Liver (tissue), 10 donors: ENCODE results near the gene TNNT1. TPM values are rescaled to one million over a fixed set of nuclear protein-coding genes. Genes with fewer than 3 reads are reported as not detected.

Experiments
- DNase-seq: peaks from one replicate; pipeline ENCODE4 v3.0.0-alpha.2; 2017; ENCODE audit warnings: low spot score
- H3K27ac ChIP-seq, 2 donors: one replicate each; pipeline ENCODE4 v1.7.0; 2013; ENCODE audit warnings: inconsistent platforms in 2 of 2, low read length in 2 of 2, control low read depth in 1 of 2, low read depth in 1 of 2, mild to moderate bottlenecking in 1 of 2
- H3K27me3 ChIP-seq, 4 donors: one replicate each; pipeline versions ENCODE4 v1.6.1 to v1.7.0; 2013; ENCODE audit warnings: low read length in 3 of 4, inconsistent platforms in 1 of 4, mild to moderate bottlenecking in 1 of 4, moderate library complexity in 1 of 4; ENCODE audit not compliant: control insufficient read depth in 4 of 4, insufficient read depth in 4 of 4
- H3K36me3 ChIP-seq, 4 donors: one replicate each; pipeline versions ENCODE4 v1.6.1 to v1.7.0; 2013; ENCODE audit warnings: low read length in 3 of 4, mild to moderate bottlenecking in 3 of 4, low read depth in 1 of 4, moderate library complexity in 1 of 4; ENCODE audit not compliant: control insufficient read depth in 4 of 4, insufficient read depth in 3 of 4
- H3K4me1 ChIP-seq, 4 donors: one replicate each; pipeline versions ENCODE4 v1.6.1 to v1.7.0; 2013; ENCODE audit warnings: low read length in 3 of 4, mild to moderate bottlenecking in 3 of 4, moderate library complexity in 1 of 4; ENCODE audit not compliant: control insufficient read depth in 4 of 4, insufficient read depth in 4 of 4
- H3K4me3 ChIP-seq, 3 donors: one replicate each; pipeline versions ENCODE4 v1.6.1 to v1.7.0; 2013; ENCODE audit warnings: low read length in 3 of 3, control low read depth in 1 of 3, low read depth in 1 of 3, mild to moderate bottlenecking in 1 of 3
- H3K9ac ChIP-seq, 2 donors: one replicate each; pipeline ENCODE4 v1.7.0; 2013; ENCODE audit warnings: low read length in 2 of 2, mild to moderate bottlenecking in 2 of 2, moderate library complexity in 2 of 2, control low read depth in 1 of 2, low read depth in 1 of 2
- H3K9me3 ChIP-seq, 4 donors: one replicate each; pipeline versions ENCODE4 v1.6.1 to v1.7.0; 2013; ENCODE audit warnings: low read length in 3 of 4; ENCODE audit not compliant: control insufficient read depth in 4 of 4
- CTCF ChIP-seq: fragments of 150-350 bp; IDR thresholded peaks from 2 replicates; pipeline ENCODE4 v1.5.1; 2017; ENCODE audit warnings: improper control_type of control experiment, low read depth, low read length; ENCODE audit not compliant: missing input control
- EGR1 ChIP-seq, 2 donors: IDR thresholded peaks; 2 replicates each; pipeline ENCODE4 v1.6.1; 2016 to 2018; ENCODE audit warnings: antibody characterized with exemption in 2 of 2, low read depth in 2 of 2
- FOXA1 ChIP-seq: IDR thresholded peaks from 2 replicates; pipeline ENCODE4 v1.6.1; 2016; ENCODE audit warnings: antibody characterized with exemption
- FOXA2 ChIP-seq: IDR thresholded peaks from 2 replicates; pipeline ENCODE4 v1.6.1; 2016; ENCODE audit warnings: antibody characterized with exemption
- GABPA ChIP-seq, 2 donors: IDR thresholded peaks in 1 of 2; conservative IDR thresholded peaks in 1 of 2; 2 replicates each; pipeline ENCODE4 v1.6.1; 2016; ENCODE audit warnings: antibody characterized with exemption in 2 of 2, mild to moderate bottlenecking in 1 of 2, moderate library complexity in 1 of 2
- HNF4A ChIP-seq, 2 donors: conservative IDR thresholded peaks; 2 replicates each; pipeline ENCODE4 v1.6.1; 2016; ENCODE audit warnings: antibody characterized with exemption in 2 of 2, mild to moderate bottlenecking in 2 of 2
- JUND ChIP-seq, 2 donors: IDR thresholded peaks; 2 replicates each; pipeline ENCODE4 v1.6.1; 2016; ENCODE audit warnings: antibody characterized with exemption in 2 of 2
- MAX ChIP-seq: IDR thresholded peaks from 2 replicates; pipeline ENCODE4 v1.6.1; 2016; ENCODE audit warnings: antibody characterized with exemption
- NR2F2 ChIP-seq: IDR thresholded peaks from 2 replicates; pipeline ENCODE4 v1.6.1; 2016; ENCODE audit warnings: antibody characterized with exemption
- RXRA ChIP-seq, 2 donors: IDR thresholded peaks; 2 replicates each; pipeline ENCODE4 v1.6.1; 2017 to 2018; ENCODE audit warnings: antibody characterized with exemption in 2 of 2, mild to moderate bottlenecking in 1 of 2
- SP1 ChIP-seq: IDR thresholded peaks from 2 replicates; pipeline ENCODE4 v1.6.1; 2018; ENCODE audit warnings: antibody characterized with exemption, mild to moderate bottlenecking
- WGBS: extraction: QIAGEN DNeasy Blood & Tissue Kit; methylation state at CpG from one replicate; pipeline ENCODE4 v1.1.7; 2013; 5-methylcytosine and 5-hydroxymethylcytosine counted together
- polyA plus RNA-seq, 2 donors: library from polyadenylated mRNA; stranded (reverse) in 1 of 2; unstranded in 1 of 2; fragments of 200-250 nt in 1 of 2; fragments of >200 nt in 1 of 2; fragmentation: Nextera tagmentation in 1 of 2; extraction: Ambion mirVana in 1 of 2; gene quantifications; one replicate each; pipeline versions ENCODE4 v1.2.1 to v1.2.3, GENCODE V29; 2013 to 2015
- small RNA-seq: library from RNA; depleted of rRNA; stranded (forward); fragments of <200 nt; gene quantifications from one replicate; pipeline ENCODE3, GENCODE V24; 2014
- total RNA-seq, 2 donors: library from RNA; depleted of rRNA; stranded (reverse); fragments of >200 nt; gene quantifications; one replicate each; pipeline ENCODE4 v1.2.3, GENCODE V29; 2014
- TF ChIP-seq, protein P1 (sequence below): IDR thresholded peaks from 2 replicates; pipeline ENCODE4 v1.6.1; 2016; ENCODE audit warnings: antibody characterized with exemption
- TF ChIP-seq, protein P2 (sequence below): IDR thresholded peaks from 2 replicates; pipeline ENCODE4 v1.6.1; 2016; ENCODE audit warnings: antibody characterized with exemption
- donor health status: healthy.
- donor health status: healthy.
- donor health status: healthy.
- donor health status: healthy.
- donor health status: healthy.

Gene TNNT1
- total and polyA plus RNA-seq, 4 donors, result 0.15 to 0.28 TPM; not detected in 2

GRCh38 chr19:55084416-55084815 is 64.6 kb downstream of the TNNT1 start:
- 64% methylated on average over 10 of the region's 10 CpGs for WGBS
- no peaks in the 10 kb centered on the region for H3K9me3 ChIP-seq
- H3K9ac ChIP-seq, result no peak overlapping the region
- H3K4me1 ChIP-seq, result peaks cover 11 to 29% (median 18%) of the 10 kb centered on the region in 4 donors
- no peak overlapping the region for H3K27ac ChIP-seq
- DNase-seq, result no peak
- TF ChIP-seq SP1 (no peak), CTCF (no peak), RXRA (IDR thresholded peaks at IDR 0.05) (no peak), FOXA1 (no peak)
- H3K36me3 ChIP-seq, result no peaks in the 10 kb centered on the region
- peaks cover 0 to 14% (median 3%) of the 10 kb centered on the region in 4 donors for H3K27me3 ChIP-seq
- H3K4me3 ChIP-seq, result no peak overlapping the region

DNA sequence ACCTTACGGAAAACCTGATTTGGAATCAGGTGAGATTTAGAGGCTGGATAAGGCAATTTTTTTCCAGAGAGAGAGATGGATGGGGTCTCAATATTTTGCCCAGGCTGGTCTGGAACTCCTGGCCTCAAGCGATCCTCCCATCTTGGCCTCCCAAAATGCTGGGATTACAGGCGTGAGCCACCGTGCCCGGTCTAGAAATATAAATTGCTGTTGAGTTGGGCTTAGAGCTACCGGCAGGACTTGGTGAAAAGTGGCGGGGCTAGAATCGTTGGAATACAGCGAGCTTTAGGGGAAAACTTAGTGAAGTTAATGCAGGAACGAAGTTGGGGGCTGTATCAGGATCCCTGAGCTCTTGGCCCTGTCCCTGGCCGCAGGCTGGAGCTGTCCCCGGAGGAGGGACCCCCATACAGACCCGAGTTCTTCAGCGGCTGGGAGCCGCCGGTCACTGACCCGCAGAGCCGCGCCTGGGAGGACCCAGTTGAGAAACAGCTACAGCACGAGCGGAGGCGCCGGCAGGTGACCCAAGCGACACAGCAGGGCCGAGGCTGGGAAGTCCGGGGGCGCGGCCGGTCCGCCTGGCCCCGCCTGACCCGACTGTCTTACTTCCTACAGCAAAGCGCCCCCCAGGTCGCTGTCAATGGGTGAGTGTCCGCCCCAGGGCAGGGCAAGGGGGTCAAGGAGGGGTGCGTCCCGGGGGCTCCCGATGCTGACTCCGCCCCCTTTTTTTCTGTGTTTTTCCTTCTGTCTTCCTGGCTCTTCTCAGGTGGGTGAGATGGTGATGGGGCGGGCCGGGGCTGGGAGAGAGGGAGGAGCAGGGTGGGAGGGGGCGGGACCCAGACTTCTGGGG is 65.8 kb downstream of the TNNT1 start:
- no peak for DNase-seq
- 35% methylated on average over 42 of the region's 42 CpGs for WGBS
- peaks cover 0 to 14% (median 3%) of the 10 kb centered on the region in 4 donors for H3K27me3 ChIP-seq
- H3K9ac ChIP-seq, result no peak overlapping the region
- no peak overlapping the region for H3K27ac ChIP-seq
- TF ChIP-seq FOXA1 (no peak), GABPA (IDR thresholded peaks at IDR 0.05 in 1 of 2, conservative IDR thresholded peaks at IDR 0.05 in 1 of 2) (no peak), JUND (IDR thresholded peaks at IDR 0.05) (no peak), NR2F2 (no peak), SP1 (no peak), HNF4A (conservative IDR thresholded peaks at IDR 0.05) (no peak), FOXA2 (no peak), CTCF (no peak), MAX (no peak), RXRA (IDR thresholded peaks at IDR 0.05) (no peak), EGR1 (IDR thresholded peaks at IDR 0.05; ENCODE audit: low read depth in 2 of 2) (no peak)
- TF ChIP-seq, protein P1, sequence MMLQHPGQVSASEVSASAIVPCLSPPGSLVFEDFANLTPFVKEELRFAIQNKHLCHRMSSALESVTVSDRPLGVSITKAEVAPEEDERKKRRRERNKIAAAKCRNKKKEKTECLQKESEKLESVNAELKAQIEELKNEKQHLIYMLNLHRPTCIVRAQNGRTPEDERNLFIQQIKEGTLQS, result no peak
- TF ChIP-seq, protein P2, sequence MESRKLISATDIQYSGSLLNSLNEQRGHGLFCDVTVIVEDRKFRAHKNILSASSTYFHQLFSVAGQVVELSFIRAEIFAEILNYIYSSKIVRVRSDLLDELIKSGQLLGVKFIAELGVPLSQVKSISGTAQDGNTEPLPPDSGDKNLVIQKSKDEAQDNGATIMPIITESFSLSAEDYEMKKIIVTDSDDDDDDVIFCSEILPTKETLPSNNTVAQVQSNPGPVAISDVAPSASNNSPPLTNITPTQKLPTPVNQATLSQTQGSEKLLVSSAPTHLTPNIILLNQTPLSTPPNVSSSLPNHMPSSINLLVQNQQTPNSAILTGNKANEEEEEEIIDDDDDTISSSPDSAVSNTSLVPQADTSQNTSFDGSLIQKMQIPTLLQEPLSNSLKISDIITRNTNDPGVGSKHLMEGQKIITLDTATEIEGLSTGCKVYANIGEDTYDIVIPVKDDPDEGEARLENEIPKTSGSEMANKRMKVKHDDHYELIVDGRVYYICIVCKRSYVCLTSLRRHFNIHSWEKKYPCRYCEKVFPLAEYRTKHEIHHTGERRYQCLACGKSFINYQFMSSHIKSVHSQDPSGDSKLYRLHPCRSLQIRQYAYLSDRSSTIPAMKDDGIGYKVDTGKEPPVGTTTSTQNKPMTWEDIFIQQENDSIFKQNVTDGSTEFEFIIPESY, result no peak
- no peaks in the 10 kb centered on the region for H3K9me3 ChIP-seq
- H3K4me1 ChIP-seq, result peaks cover 11 to 29% (median 18%) of the 10 kb centered on the region in 4 donors
- H3K4me3 ChIP-seq, result no peak overlapping the region
- H3K36me3 ChIP-seq, result no peaks in the 10 kb centered on the region

Small RNA genes within 50 kb of the gene (small RNA-seq; reads per million reads assigned to genes)
- gene MIR7975, result not detected
- not detected for gene RF01210

Other genes starting within 250 kb of the TNNT1 start
- gene NCR1, start 243.1 kb downstream of the TNNT1 start, total RNA-seq, result 1 to 10 TPM; 1.2 to 1.8 TPM
- under 1 TPM; 0.37 to 0.60 TPM for gene NCR1, start 243.1 kb downstream of the TNNT1 start, polyA plus RNA-seq
- gene NLRP7, start 201.7 kb downstream of the TNNT1 start, total RNA-seq, result not detected
- gene NLRP7, start 201.7 kb downstream of the TNNT1 start, polyA plus RNA-seq, result not detected
- 1 to 10 TPM in 1 of 2 donors, under 1 TPM in 1; 0.59 to 2.2 TPM for gene NLRP2, start 182.8 kb downstream of the TNNT1 start, total RNA-seq
- gene NLRP2, start 182.8 kb downstream of the TNNT1 start, polyA plus RNA-seq, result under 1 TPM; 0.18 to 0.32 TPM
- 1 to 10 TPM in 1 of 2 donors, under 1 TPM in 1; 0.17 to 1.4 TPM for gene GP6, start 110.9 kb downstream of the TNNT1 start, total RNA-seq
- gene GP6, start 110.9 kb downstream of the TNNT1 start, polyA plus RNA-seq, result under 1 TPM; 0.13 to 0.16 TPM
- 10 to 100 TPM in 1 of 2 donors, 1 to 10 TPM in 1; 8.9 to 11.7 TPM for gene RDH13, start 86.1 kb downstream of the TNNT1 start, total RNA-seq
- gene RDH13, start 86.1 kb downstream of the TNNT1 start, polyA plus RNA-seq, result 10 to 100 TPM in 1 of 2 donors, 1 to 10 TPM in 1; 9.0 to 10.1 TPM
- 1 to 10 TPM in 1 of 2 donors, under 1 TPM in 1; 0.65 to 1.5 TPM for gene EPS8L1, start 73.3 kb downstream of the TNNT1 start, total RNA-seq
- gene EPS8L1, start 73.3 kb downstream of the TNNT1 start, polyA plus RNA-seq, result 1 to 10 TPM in 1 of 2 donors, under 1 TPM in 1; 0.40 to 1.1 TPM
- gene PPP1R12C, start 31.6 kb downstream of the TNNT1 start, total RNA-seq, result 10 to 100 TPM; 20.3 to 29.5 TPM
- 10 to 100 TPM in 1 of 2 donors, 1 to 10 TPM in 1; 7.4 to 35.8 TPM for gene PPP1R12C, start 31.6 kb downstream of the TNNT1 start, polyA plus RNA-seq
- not detected for gene TNNI3, start 8.5 kb upstream of the TNNT1 start, total RNA-seq
- not detected for gene TNNI3, start 8.5 kb upstream of the TNNT1 start, polyA plus RNA-seq
- gene DNAAF3, start 17.4 kb upstream of the TNNT1 start, total RNA-seq, result under 1 TPM; 0.23 to 0.50 TPM
- under 1 TPM; 0.18 to 0.64 TPM for gene DNAAF3, start 17.4 kb upstream of the TNNT1 start, polyA plus RNA-seq
- under 1 TPM in 1 of 2 donors, not detected in 1; under 0.01 TPM for gene SYT5, start 31.1 kb upstream of the TNNT1 start, total RNA-seq
- gene SYT5, start 31.1 kb upstream of the TNNT1 start, polyA plus RNA-seq, result not detected
- 10 to 100 TPM in 1 of 2 donors, 1 to 10 TPM in 1; 3.1 to 18.5 TPM for gene PTPRH, start 60.3 kb upstream of the TNNT1 start, total RNA-seq
- gene PTPRH, start 60.3 kb upstream of the TNNT1 start, polyA plus RNA-seq, result 10 to 100 TPM in 1 of 2 donors, 1 to 10 TPM in 1; 4.3 to 20.4 TPM
- gene TMEM86B, start 79.6 kb upstream of the TNNT1 start, total RNA-seq, result 10 to 100 TPM in 1 of 2 donors, 1 to 10 TPM in 1; 4.8 to 13.7 TPM
- gene TMEM86B, start 79.6 kb upstream of the TNNT1 start, polyA plus RNA-seq, result 10 to 100 TPM; 19.4 to 20.1 TPM
- 10 to 100 TPM; 24.6 to 40.1 TPM for gene PPP6R1, start 109.8 kb upstream of the TNNT1 start, total RNA-seq
- 10 to 100 TPM in 1 of 2 donors, 1 to 10 TPM in 1; 5.5 to 20.4 TPM for gene PPP6R1, start 109.8 kb upstream of the TNNT1 start, polyA plus RNA-seq
- gene HSPBP1, start 130.9 kb upstream of the TNNT1 start, total RNA-seq, result 10 to 100 TPM in 1 of 2 donors, 1 to 10 TPM in 1; 9.4 to 11.6 TPM
- gene HSPBP1, start 130.9 kb upstream of the TNNT1 start, polyA plus RNA-seq, result 10 to 100 TPM; 15.3 to 31.6 TPM
- gene BRSK1, start 134.8 kb upstream of the TNNT1 start, total RNA-seq, result under 1 TPM; 0.42 to 0.65 TPM
- under 1 TPM in 1 of 2 donors, not detected in 1; 0.10 TPM for gene BRSK1, start 134.8 kb upstream of the TNNT1 start, polyA plus RNA-seq
- gene TMEM150B, start 176.1 kb upstream of the TNNT1 start, total RNA-seq, result 1 to 10 TPM; 2.1 to 3.3 TPM
- 1 to 10 TPM in 1 of 2 donors, under 1 TPM in 1; 0.81 to 1.8 TPM for gene TMEM150B, start 176.1 kb upstream of the TNNT1 start, polyA plus RNA-seq
- gene KMT5C, start 190.7 kb upstream of the TNNT1 start, total RNA-seq, result 10 to 100 TPM in 1 of 2 donors, 1 to 10 TPM in 1; 3.9 to 11.6 TPM
- 1 to 10 TPM; 1.1 to 2.1 TPM for gene KMT5C, start 190.7 kb upstream of the TNNT1 start, polyA plus RNA-seq
- gene COX6B2, start 205.5 kb upstream of the TNNT1 start, total RNA-seq, result not detected
- not detected for gene COX6B2, start 205.5 kb upstream of the TNNT1 start, polyA plus RNA-seq
- gene GARIN5B, start 214.1 kb upstream of the TNNT1 start, total RNA-seq, result not detected
- gene GARIN5B, start 214.1 kb upstream of the TNNT1 start, polyA plus RNA-seq, result not detected
- gene IL11, start 221.3 kb upstream of the TNNT1 start, total RNA-seq, result not detected
- not detected for gene IL11, start 221.3 kb upstream of the TNNT1 start, polyA plus RNA-seq
- gene TMEM190, start 227.6 kb upstream of the TNNT1 start, total RNA-seq, result not detected
- gene TMEM190, start 227.6 kb upstream of the TNNT1 start, polyA plus RNA-seq, result not detected
- under 1 TPM; 0.08 to 0.47 TPM for gene TMEM238, start 235.1 kb upstream of the TNNT1 start, total RNA-seq
- under 1 TPM; 0.47 to 0.54 TPM for gene TMEM238, start 235.1 kb upstream of the TNNT1 start, polyA plus RNA-seq
- gene RPL28, start 236.7 kb upstream of the TNNT1 start, total RNA-seq, result 100 to 1,000 TPM; 116 to 150 TPM
- gene RPL28, start 236.7 kb upstream of the TNNT1 start, polyA plus RNA-seq, result 100 to 1,000 TPM; 177 to 535 TPM